ENCODE data around the gene SLC4A7.
"Not testable (repeated sequence)": the region's sequence is repeated elsewhere in the genome, so short reads cannot be mapped to it uniquely, and the experiment has no call there.

SLC4A7 gene

DNA sequence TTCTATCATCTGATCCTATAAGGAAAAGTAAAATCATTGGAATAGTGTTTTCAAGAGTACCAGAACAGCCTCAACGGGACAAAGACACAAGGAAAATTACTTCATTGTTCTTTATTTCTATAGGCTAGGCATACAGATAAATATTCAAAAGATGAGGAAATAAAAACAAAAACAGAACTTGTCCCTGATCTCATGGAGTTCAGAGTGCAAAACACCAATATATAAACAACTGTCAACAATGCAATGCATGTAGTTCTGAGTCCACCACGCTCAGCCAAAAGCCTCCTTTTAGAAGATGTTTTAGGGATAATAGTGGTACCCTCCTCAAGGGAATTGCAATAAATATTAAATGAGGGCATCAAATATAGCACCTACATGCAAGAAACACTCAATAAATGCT, 4.6 kb upstream of the SLC4A7 start:
- no peak for DNase-seq (ENCODE audit: low read depth in 2 of 2, low spot score in 1 of 2)

- no peak for DNase-seq (ENCODE audit: low read depth in 2 of 2, low spot score in 1 of 2)
These were observed 3.2 kb upstream of the SLC4A7 start for GRCh38 chr3:27487383-27487782.

DNA sequence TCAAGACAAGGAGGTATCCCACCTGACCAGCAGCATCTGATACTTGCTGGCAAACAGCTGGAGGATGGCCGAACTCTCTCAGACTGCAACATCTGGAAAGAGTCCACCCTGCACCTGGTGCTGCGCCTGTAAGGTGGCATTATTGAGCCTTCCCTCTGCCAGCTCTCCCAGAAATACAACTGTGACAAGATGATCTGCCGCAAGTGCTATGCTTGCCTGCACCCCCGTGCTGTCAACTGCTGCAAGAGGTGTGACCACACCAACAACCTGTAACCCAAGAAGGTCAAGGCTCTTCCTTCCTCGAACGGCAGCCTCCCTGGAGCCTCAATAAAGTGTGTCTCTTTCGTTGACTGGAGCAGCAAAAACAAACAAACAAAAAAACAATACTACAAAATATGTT, 2.2 kb upstream of the SLC4A7 start:
- no peak for DNase-seq (ENCODE audit: low read depth in 2 of 2, low spot score in 1 of 2)

- no peak for DNase-seq (ENCODE audit: low read depth in 2 of 2, low spot score in 1 of 2)
These were observed 1.7 kb upstream of the SLC4A7 start for GRCh38 chr3:27485866-27486265.

- peak in 1 of 2 donors; percentile 3 for DNase-seq (ENCODE audit: low read depth in 2 of 2, low spot score in 1 of 2)
These were observed 818 bp downstream of the SLC4A7 start for GRCh38 chr3:27483117-27484014.

- no peak for DNase-seq (ENCODE audit: low read depth in 2 of 2, low spot score in 1 of 2)
These were observed 4.2 kb downstream of the SLC4A7 start for GRCh38 chr3:27479806-27480543.

DNA sequence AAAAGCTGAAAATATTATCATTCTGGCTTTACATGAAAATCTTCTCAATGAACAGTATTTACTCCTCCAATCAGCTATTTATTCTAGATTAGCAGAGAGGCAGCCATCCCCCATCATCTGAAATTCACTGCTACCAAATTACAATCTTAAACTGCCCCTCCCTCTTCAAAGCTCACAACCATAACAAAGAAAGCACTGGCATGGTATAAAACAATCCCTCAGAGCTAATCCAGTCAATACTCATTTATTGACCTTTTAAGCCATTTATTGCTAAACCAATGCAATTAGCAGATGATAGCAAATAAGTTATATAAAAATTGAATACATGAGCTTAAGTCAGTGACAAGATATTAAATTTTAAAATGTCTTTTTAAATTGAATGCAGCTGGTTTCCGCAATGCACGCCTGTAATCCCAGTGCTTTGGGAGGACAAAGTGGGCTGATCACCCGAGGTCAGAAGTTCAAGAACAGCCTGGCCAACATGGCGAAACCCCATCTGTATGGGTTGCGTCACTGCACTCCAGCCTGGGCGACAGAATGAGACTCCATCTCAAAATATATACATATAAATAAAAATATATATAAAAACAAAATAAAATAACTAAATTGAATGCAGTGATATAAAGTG, 12.1 kb downstream of the SLC4A7 start:
- DNase-seq (ENCODE audit: low read depth in 2 of 2, low spot score in 1 of 2), result no peak

- DNase-seq (ENCODE audit: low read depth in 2 of 2, low spot score in 1 of 2), result no peak
These were observed 15.8 kb downstream of the SLC4A7 start for GRCh38 chr3:27468283-27468886.

DNA sequence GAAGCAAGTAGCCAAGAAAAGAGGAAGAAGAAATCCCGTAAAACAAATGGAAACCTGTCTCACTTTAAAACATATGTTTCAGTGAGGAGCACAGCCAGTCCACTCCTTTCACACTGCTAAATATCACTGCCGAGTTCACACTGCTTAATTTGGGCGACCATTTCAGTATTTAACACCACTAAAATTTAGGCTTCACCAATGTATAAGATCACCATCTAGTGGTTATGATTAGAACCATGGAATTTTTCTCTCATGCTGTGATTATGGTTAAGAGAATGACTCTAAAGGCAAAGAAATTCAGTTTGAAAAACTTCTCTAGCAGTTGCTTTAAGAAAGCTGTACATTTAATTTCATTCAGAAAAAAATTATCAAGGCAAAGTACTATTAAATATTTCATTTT, 16.6 kb downstream of the SLC4A7 start:
- no peak for DNase-seq (ENCODE audit: low read depth in 2 of 2, low spot score in 1 of 2)

DNA sequence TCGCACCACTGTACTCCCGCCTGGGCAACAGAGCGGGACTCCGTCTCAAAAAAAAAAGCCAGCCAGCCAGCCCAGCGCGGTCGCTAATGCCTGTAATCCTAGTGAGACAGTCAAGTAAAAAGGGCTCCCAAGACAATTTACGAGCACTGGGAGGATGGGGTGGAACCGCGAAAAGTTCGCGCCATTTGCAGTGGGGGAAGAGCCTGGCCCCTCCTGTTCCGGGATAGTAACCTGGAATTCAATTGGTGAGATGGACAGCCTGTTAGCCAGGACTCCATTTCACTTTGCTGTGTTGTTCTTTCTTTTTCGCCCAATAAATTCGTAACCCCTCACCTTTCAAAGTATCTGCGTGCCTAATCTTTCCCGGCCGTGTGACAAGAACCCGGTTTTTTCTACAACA, 19.5 kb downstream of the SLC4A7 start:
- DNase-seq (ENCODE audit: low read depth in 2 of 2, low spot score in 1 of 2), result no peak

- DNase-seq (ENCODE audit: low read depth in 2 of 2, low spot score in 1 of 2), result no peak
These were observed 22.0 kb downstream of the SLC4A7 start for GRCh38 chr3:27462228-27462627.

DNA sequence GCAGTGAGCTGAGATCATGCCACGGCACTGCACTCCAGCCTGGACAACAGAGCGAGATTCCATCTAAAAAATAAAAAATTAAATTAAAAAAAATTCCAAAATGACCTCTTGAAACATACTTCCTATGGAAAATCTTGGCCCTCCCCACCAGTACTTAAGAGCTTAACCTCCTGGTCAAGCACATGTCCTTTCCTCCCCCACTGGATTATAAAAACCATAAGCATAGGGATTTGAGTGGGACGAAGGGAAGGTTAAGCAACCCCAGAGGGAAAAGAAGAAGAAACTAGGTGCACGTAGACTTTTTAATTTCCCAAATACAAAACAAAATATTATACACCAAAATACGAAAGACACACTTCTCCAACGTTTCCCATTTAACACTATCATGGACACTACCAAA, 25.3 kb downstream of the SLC4A7 start:
- DNase-seq (ENCODE audit: low read depth in 2 of 2, low spot score in 1 of 2), result no peak

DNA sequence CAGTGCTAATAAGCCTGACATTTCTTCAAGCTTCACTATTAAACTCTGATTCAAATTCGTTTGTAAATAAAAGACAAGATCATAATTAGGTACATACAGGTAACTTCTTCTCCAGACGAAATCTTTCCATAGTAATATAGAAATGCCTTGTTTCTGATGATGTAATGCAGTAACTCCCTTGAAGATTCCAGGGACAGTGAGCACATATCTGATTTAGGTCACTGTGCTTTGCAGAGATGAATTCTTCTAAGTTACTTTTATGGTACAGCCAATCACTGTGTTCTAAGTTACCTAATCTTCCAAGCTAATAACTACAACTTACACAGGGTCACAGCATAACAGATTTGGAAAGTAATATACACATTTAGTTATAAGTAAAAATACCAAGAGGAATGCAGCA, 27.6 kb downstream of the SLC4A7 start:
- no peak for DNase-seq (ENCODE audit: low read depth in 2 of 2, low spot score in 1 of 2)

GRCh38 chr3:27454914-27455313, 29.3 kb downstream of the SLC4A7 start:
- DNase-seq (ENCODE audit: low read depth in 2 of 2, low spot score in 1 of 2), result no peak

DNA sequence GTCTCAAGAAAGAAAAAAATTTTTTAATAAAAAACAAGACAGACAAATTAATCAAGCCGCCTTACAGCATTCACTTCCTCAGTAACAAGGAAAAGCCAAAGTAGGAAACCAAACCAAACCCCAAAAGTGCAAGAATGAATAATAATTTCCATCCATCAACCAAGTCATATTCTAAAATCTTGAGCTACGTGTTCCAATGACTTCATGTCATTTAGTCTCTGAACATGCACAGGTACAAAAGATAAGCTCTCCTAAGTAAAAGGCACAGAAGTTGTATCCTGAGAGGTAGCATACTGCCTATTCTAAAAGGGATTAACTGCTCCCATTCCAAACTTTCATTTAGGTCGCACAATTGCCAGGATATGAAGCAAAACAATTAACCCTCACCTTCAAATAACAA, 29.7 kb downstream of the SLC4A7 start:
- no peak for DNase-seq (ENCODE audit: low read depth in 2 of 2, low spot score in 1 of 2)

- no peak for DNase-seq (ENCODE audit: low read depth in 2 of 2, low spot score in 1 of 2)
These were observed 31.7 kb downstream of the SLC4A7 start for GRCh38 chr3:27452368-27453090.

GRCh38 chr3:27451842-27452241, 32.3 kb downstream of the SLC4A7 start:
- no peak for DNase-seq (ENCODE audit: low read depth in 2 of 2, low spot score in 1 of 2)

- no peak for DNase-seq (ENCODE audit: low read depth in 2 of 2, low spot score in 1 of 2)
These were observed 32.9 kb downstream of the SLC4A7 start for GRCh38 chr3:27451251-27451650.

DNA sequence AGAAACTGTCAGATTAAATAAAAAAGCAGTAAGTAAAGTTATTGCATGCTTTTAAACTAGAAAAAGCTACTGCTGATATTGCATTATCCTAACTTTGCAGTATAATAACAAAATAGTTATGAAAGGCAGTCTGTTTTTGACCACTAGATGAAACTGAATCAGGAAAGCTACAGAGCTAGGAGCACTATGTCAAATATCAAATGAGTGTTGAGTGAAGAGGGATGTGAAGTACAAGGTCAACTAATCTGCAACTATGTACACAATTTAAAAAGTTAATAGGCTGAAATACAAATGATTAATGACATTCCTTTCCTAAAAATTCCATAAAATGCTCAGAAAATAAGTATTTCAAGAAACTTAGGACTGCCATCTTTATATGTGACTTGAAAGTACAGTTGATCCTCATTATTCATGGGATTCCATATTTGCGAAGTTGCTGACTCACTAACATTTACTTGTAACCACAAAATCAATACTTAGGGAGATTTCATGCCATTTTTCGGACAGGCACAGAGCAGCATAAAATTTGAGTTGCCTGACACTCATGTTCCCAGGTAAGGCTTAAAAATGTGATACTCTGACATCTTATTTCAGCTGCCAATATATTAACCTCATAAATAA, 34.5 kb downstream of the SLC4A7 start:
- DNase-seq (ENCODE audit: low read depth in 2 of 2, low spot score in 1 of 2), result no peak

DNA sequence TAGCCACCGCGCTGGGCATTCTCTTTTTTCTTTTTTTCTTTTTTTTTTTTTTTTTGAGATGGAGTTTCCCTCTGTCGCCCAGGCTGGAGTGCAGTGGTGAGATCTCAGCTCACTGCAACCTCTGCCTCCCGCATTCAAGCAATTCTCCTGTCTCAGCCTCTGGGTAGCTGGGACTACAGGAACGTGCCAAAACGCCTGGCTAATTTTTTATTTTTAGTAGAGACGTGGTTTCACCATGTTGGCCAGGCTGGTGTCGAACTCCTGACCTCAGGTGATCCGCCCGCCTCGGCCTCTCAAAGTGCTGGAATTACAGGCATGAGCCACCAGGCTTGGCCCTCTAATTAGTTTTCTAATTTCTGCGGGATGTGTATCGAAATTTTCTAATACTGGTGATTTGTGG, 41.2 kb downstream of the SLC4A7 start:
- not testable (repeated sequence) for DNase-seq (ENCODE audit: low read depth in 2 of 2, low spot score in 1 of 2)

All from stimulated activated CD8-positive, alpha-beta memory T cell treated with anti-CD3 and anti-CD28 coated beads, Interleukin-4, amount 100 ng/mL, for 1 hour (primary cell).